HCT116 (cell line): ENCODE results near the gene KTN1. TPM values are rescaled to one million over a fixed set of nuclear protein-coding genes. Genes with fewer than 3 reads are reported as not detected.

ENCODE experiments used
- ATAC-seq: fragments of 200-7000 bp; cut with Tn5 transposase; 2 replicates; pipeline ENCODE4 v1.9.1; 2020; ENCODE audit warnings: mild to moderate bottlenecking, moderate library complexity
- BruUV-seq: library from RNA; stranded (reverse); fragments of 400-500 nt; replicated peaks from 2 replicates; lab custom pipeline; 2021; lab: Mats Ljungman, UMichigan
- CTCF ChIA-PET: fragments of 300-600 bp; sonication (Branson Sonifier 250); formaldehyde crosslinking; loops from one replicate; lab custom pipeline; 2021; ENCODE audit warnings: antibody characterized with exemption; lab: Charles Lee
- POLR2A ChIA-PET: fragments of 300-600, 350-600 bp; sonication (Branson Sonifier 250); formaldehyde crosslinking; loops from one replicate; lab custom pipeline; 2021; ENCODE audit warnings: antibody characterized with exemption; lab: Charles Lee
- RAD21 ChIA-PET, 2 experiments: fragments of 300-600 bp; sonication (Branson Sonifier 250); formaldehyde crosslinking; loops; one replicate each; lab custom pipeline; 2023; ENCODE audit warnings: low total read pairs in 2 of 2; ENCODE audit not compliant: uncharacterized antibody in 2 of 2, unreplicated experiment in 2 of 2, low non-redundant PET in 1 of 2; lab: Charles Lee
- DNase-seq: peaks from one replicate; pipeline ENCODE4 v3.0.0-alpha.2; 2010; ENCODE audit warnings: low read depth, low spot score
- H2AFZ ChIP-seq: fragments of 200-600 bp; shearing (Covaris generic), sonication (generic); 2 replicates; pipeline ENCODE4 v1.6.1; 2017; ENCODE audit warnings: low read depth, mixed run types, mixed read lengths, antibody characterized with exemption, low read length; ENCODE audit not compliant: poor library complexity, severe bottlenecking
- H3K27ac ChIP-seq: 2 replicates; pipeline ENCODE4 v1.5.1; 2012; ENCODE audit warnings: low read depth, low read length
- H3K27me3 ChIP-seq: fragments of 200-600 bp; sonication (generic); 2 replicates; pipeline ENCODE4 v1.6.1; 2016; ENCODE audit warnings: mixed run types, low read length, mixed read lengths; ENCODE audit not compliant: insufficient read depth
- H3K36me3 ChIP-seq, 2 experiments: fragments of 200-500 bp in 1 of 2; fragments of 200-600 bp in 1 of 2; sonication (Bioruptor generic) in 1 of 2; sonication (generic) in 1 of 2; 2 replicates each; pipeline versions ENCODE4 v1.5.1 to v1.6.1; 2014 to 2016; ENCODE audit warnings: low read length in 2 of 2, inconsistent platforms in 1 of 2, mixed read lengths in 1 of 2, mixed run types in 1 of 2; ENCODE audit not compliant: insufficient read depth in 2 of 2, control insufficient read depth in 1 of 2
- H3K4me1 ChIP-seq, 2 experiments: fragments of 200-600 bp in 1 of 2; sonication (generic) in 1 of 2; 2 replicates each; pipeline versions ENCODE4 v1.5.1 to v1.6.1; 2012 to 2017; ENCODE audit warnings: low read length in 2 of 2, inconsistent platforms in 1 of 2, mild to moderate bottlenecking in 1 of 2, mixed read lengths in 1 of 2, mixed run types in 1 of 2, moderate library complexity in 1 of 2; ENCODE audit not compliant: insufficient read depth in 2 of 2, control insufficient read depth in 1 of 2
- H3K4me2 ChIP-seq: fragments of 200-600 bp; sonication (generic); 2 replicates; pipeline ENCODE4 v1.6.1; 2017; ENCODE audit warnings: mixed run types, low read length, mixed read lengths
- H3K4me3 ChIP-seq, 2 experiments: fragments of 200-600 bp in 1 of 2; sonication (generic) in 1 of 2; replicated peaks in 1 of 2; 2 replicates each; pipeline ENCODE4 v1.5.1; 2011 to 2016; ENCODE audit warnings: low read length in 2 of 2, control low read depth in 1 of 2, low read depth in 1 of 2, mild to moderate bottlenecking in 1 of 2, mixed read lengths in 1 of 2, mixed run types in 1 of 2
- H3K79me2 ChIP-seq: fragments of 200-600 bp; sonication (generic); 2 replicates; pipeline ENCODE4 v1.6.1; 2017; ENCODE audit warnings: mild to moderate bottlenecking, mixed run types, low read length, moderate library complexity, mixed read lengths; ENCODE audit not compliant: insufficient read depth
- H3K9ac ChIP-seq: fragments of 200-600 bp; sonication (generic); 2 replicates; pipeline ENCODE4 v1.6.1; 2016; ENCODE audit warnings: low read length, mixed read lengths
- H3K9me2 ChIP-seq: fragments of 200-600 bp; sonication (generic), shearing (Covaris generic); 2 replicates; pipeline ENCODE4 v1.6.1; 2017; ENCODE audit warnings: mixed run types, mild to moderate bottlenecking, moderate library complexity; ENCODE audit not compliant: insufficient read depth
- H3K9me3 ChIP-seq, 2 experiments: fragments of 200-500 bp in 1 of 2; fragments of 200-600 bp in 1 of 2; sonication (Bioruptor generic) in 1 of 2; sonication (generic) in 1 of 2; 2 replicates each; pipeline ENCODE4 v1.6.1; 2014 to 2017; ENCODE audit warnings: low read length in 2 of 2, mixed read lengths in 2 of 2, inconsistent platforms in 1 of 2, low read depth in 1 of 2, mild to moderate bottlenecking in 1 of 2, mixed run types in 1 of 2, moderate library complexity in 1 of 2; ENCODE audit not compliant: control insufficient read depth in 1 of 2, insufficient read depth in 1 of 2
- H4K20me1 ChIP-seq: fragments of 200-600 bp; sonication (generic), shearing (Covaris generic); 2 replicates; pipeline ENCODE4 v1.6.1; 2017; ENCODE audit warnings: mixed run types, mild to moderate bottlenecking, moderate library complexity; ENCODE audit not compliant: insufficient read depth
- ATF3 ChIP-seq: IDR thresholded peaks from 2 replicates; pipeline ENCODE4 v1.6.1; 2012
- CBX3 ChIP-seq: IDR thresholded peaks from 2 replicates; pipeline ENCODE4 v1.6.1; 2012; ENCODE audit warnings: low read depth
- CEBPB ChIP-seq: IDR thresholded peaks from 2 replicates; pipeline ENCODE4 v1.6.1; 2012; ENCODE audit warnings: low read depth
- CTCF ChIP-seq, 3 experiments: fragments of 200-600 bp in 1 of 3; sonication (generic) in 1 of 3; IDR thresholded peaks in 2 of 3; conservative IDR thresholded peaks in 1 of 3; 2 replicates each; pipeline ENCODE4 v1.5.1; 2012 to 2017; ENCODE audit warnings: low read depth in 2 of 3, low read length in 2 of 3, antibody characterized with exemption in 1 of 3, borderline replicate concordance in 1 of 3, control low read depth in 1 of 3, mild to moderate bottlenecking in 1 of 3, mixed read lengths in 1 of 3, mixed run types in 1 of 3, moderate library complexity in 1 of 3; ENCODE audit not compliant: insufficient read depth in 1 of 3
- ELF1 ChIP-seq: IDR thresholded peaks from 2 replicates; pipeline ENCODE4 v1.6.1; 2012; ENCODE audit warnings: low read depth, borderline replicate concordance
- EZH2 ChIP-seq: fragments of 200-600 bp; sonication (generic); IDR thresholded peaks from 2 replicates; pipeline ENCODE4 v1.6.1; 2017; ENCODE audit warnings: antibody characterized with exemption, mixed run types
- EZH2phosphoT487 ChIP-seq: fragments of 200-600 bp; IDR thresholded peaks from 2 replicates; pipeline ENCODE4 v1.6.1; 2018; ENCODE audit warnings: antibody characterized with exemption, borderline replicate concordance
- FOSL1 ChIP-seq: IDR thresholded peaks from 2 replicates; pipeline ENCODE4 v1.6.1; 2012; ENCODE audit warnings: low read depth
- MAX ChIP-seq: IDR thresholded peaks from 2 replicates; pipeline ENCODE4 v1.6.1; 2012
- POLR2A ChIP-seq: IDR thresholded peaks from 2 replicates; pipeline ENCODE4 v1.7.0; 2011; ENCODE audit warnings: borderline replicate concordance; ENCODE audit not compliant: insufficient read depth, insufficient read length; ENCODE audit errors: extremely low read depth
- POLR2AphosphoS5 ChIP-seq: IDR thresholded peaks from 2 replicates; pipeline ENCODE4 v1.6.1; 2011; ENCODE audit warnings: mild to moderate bottlenecking, low read depth, low read length, moderate library complexity
- RAD21 ChIP-seq: IDR thresholded peaks from 2 replicates; pipeline ENCODE4 v1.6.1; 2012; ENCODE audit warnings: low read depth, mild to moderate bottlenecking
- REST ChIP-seq: IDR thresholded peaks from 2 replicates; pipeline ENCODE4 v1.6.1; 2012; ENCODE audit warnings: low read depth
- SP1 ChIP-seq: IDR thresholded peaks from 2 replicates; pipeline ENCODE4 v1.6.1; 2012; ENCODE audit warnings: low read depth
- SRF ChIP-seq: IDR thresholded peaks from 2 replicates; pipeline ENCODE4 v1.6.1; 2012; ENCODE audit warnings: low read depth
- TCF7L2 ChIP-seq: IDR thresholded peaks from 2 replicates; pipeline ENCODE4 v1.7.0; 2011; ENCODE audit warnings: borderline replicate concordance, inconsistent platforms; ENCODE audit not compliant: insufficient read depth, insufficient read length; ENCODE audit errors: extremely low read depth
- ZBTB33 ChIP-seq: IDR thresholded peaks from 2 replicates; pipeline ENCODE4 v1.6.1; 2011; ENCODE audit warnings: mild to moderate bottlenecking, low read length, moderate library complexity; ENCODE audit not compliant: insufficient replicate concordance; ENCODE audit errors: extremely low read depth
- intact Hi-C: fragments of 100-400 bp; cut with micrococcal nuclease; formaldehyde crosslinking; loops from 2 replicates; pipeline ENCODE4 v1.10.0; 2022
- total RNA-seq: library from RNA; stranded (reverse); gene quantifications from one replicate; pipeline ENCODE4 v1.2.1, GENCODE V29; 2021; ENCODE audit not compliant: unreplicated experiment

KTN1 gene
- total RNA-seq, 1 experiment from 2014 or later = 105 TPM

GRCh38 chr14:55574988-55575387, 5.0 kb upstream of the KTN1 start:
- H3K4me2 ChIP-seq = no peak overlapping the region
- no peaks in the 10 kb centered on the region for H3K9me3 ChIP-seq
- no peak overlapping the region for H3K27ac ChIP-seq
- peaks cover 13% of the 10 kb centered on the region for H3K79me2 ChIP-seq
- H3K9ac ChIP-seq = no peak overlapping the region
- H3K36me3 ChIP-seq = 0 out of 4 replicates have a peak, but pooled peaks cover 0 to 11% of the 10 kb centered on the region in 2 experiments
- no peaks in the 10 kb centered on the region for H3K27me3 ChIP-seq
- TF ChIP-seq EZH2phosphoT487 (no peak), CTCF (IDR thresholded peaks at IDR 0.05 in 2 of 3, conservative IDR thresholded peaks at IDR 0.05 in 1 of 3; ENCODE audit: borderline replicate concordance in 1 of 3, insufficient read depth in 1 of 3, low read depth in 2 of 3, low read length in 2 of 3) (no peak), CBX3 (no peak), SP1 (no peak), ATF3 (no peak), EZH2 (no peak), FOSL1 (no peak), ZBTB33 (no peak), RAD21 (no peak), SRF (no peak), MAX (no peak), POLR2A (no peak), CEBPB (no peak), REST (no peak), TCF7L2 (no peak), ELF1 (no peak), POLR2AphosphoS5 (no peak)
- TF ChIP-seq, all 23 proteins: peak for 0
- POLR2A ChIA-PET = no interaction called here
- DNase-seq (no peak), ATAC-seq (no peak)
- BruUV-seq = no TSS peak
- RAD21 ChIA-PET = no interaction called here
- H3K4me3 ChIP-seq = no peak overlapping the region
- CTCF ChIA-PET = interaction anchor here (0.9 kb wide), 1 partner anchor 128 kb away, joined by 3 read pairs; no protein-coding TSS in a partner anchor
- H4K20me1 ChIP-seq = no peaks in the 10 kb centered on the region
- H3K4me1 ChIP-seq = peaks cover 7 to 10% of the 10 kb centered on the region in 2 experiments; a peak in 3 of 4 replicates
- H3K9me2 ChIP-seq = no peaks in the 10 kb centered on the region
- intact Hi-C loops = no loop called here
- no peak overlapping the region for H2AFZ ChIP-seq
